Breast epithelium (tissue), 4 donors: ENCODE measurements around the gene CFAP68. TPM values are rescaled to one million over a fixed set of nuclear protein-coding genes. Genes with fewer than 3 reads are reported as not detected.

ENCODE experiments used
- DNase-seq, 2 donors: peaks; one replicate each; pipeline ENCODE4 v3.0.0-alpha.2; 2019; ENCODE audit warnings: low spot score in 2 of 2
- H3K27ac ChIP-seq, 2 donors: fragments of 200-600 bp; sonication (generic) in 1 of 2; one replicate each; pipeline ENCODE4 v1.5.1; 2016 to 2019; ENCODE audit warnings: mild to moderate bottlenecking in 1 of 2
- H3K27me3 ChIP-seq, 2 donors: fragments of 200-600 bp; sonication (generic) in 1 of 2; one replicate each; pipeline versions ENCODE4 v1.5.1 to v1.6.0; 2017 to 2019; ENCODE audit warnings: control low read depth in 1 of 2, mild to moderate bottlenecking in 1 of 2
- H3K36me3 ChIP-seq: fragments of 200-600 bp; one replicate; pipeline ENCODE4 v1.5.1; 2019
- H3K4me1 ChIP-seq, 2 donors: fragments of 200-600 bp; sonication (generic); one replicate each; pipeline ENCODE4 v1.5.1; 2016 to 2019; ENCODE audit warnings: control low read depth in 1 of 2
- H3K4me3 ChIP-seq, 3 donors: fragments of 200-600 bp; sonication (generic); 1 replicate in 2 of 3; 2 replicates in 1 of 3; pipeline ENCODE4 v1.5.1; 2016 to 2019; ENCODE audit warnings: mild to moderate bottlenecking in 3 of 3, moderate library complexity in 2 of 3
- H3K9me3 ChIP-seq, 2 donors: fragments of 200-600 bp; sonication (generic) in 1 of 2; one replicate each; pipeline ENCODE4 v1.5.1; 2016 to 2019; ENCODE audit warnings: control low read depth in 1 of 2
- CTCF ChIP-seq, 3 donors: fragments of 450-650 bp; IDR thresholded peaks; one replicate each; pipeline ENCODE4 v1.5.1; 2016 to 2017; ENCODE audit warnings: antibody characterized with exemption in 3 of 3, mild to moderate bottlenecking in 3 of 3, moderate library complexity in 3 of 3
- POLR2A ChIP-seq: fragments of 450-650 bp; IDR thresholded peaks from one replicate; pipeline ENCODE4 v1.6.1; 2016; ENCODE audit warnings: antibody characterized with exemption, mild to moderate bottlenecking, moderate library complexity
- POLR2AphosphoS5 ChIP-seq, 3 donors: sonication (generic); formaldehyde crosslinking; IDR thresholded peaks; one replicate each; pipeline ENCODE4 v1.6.1; 2017; ENCODE audit warnings: antibody characterized with exemption in 3 of 3
- intact Hi-C: fragments of 100-400 bp; cut with DNase I; formaldehyde crosslinking; loops from one replicate; pipeline ENCODE4 v1.15.1; 2023; ENCODE audit warnings: low total_unique reads
- total RNA-seq, 3 donors: library from RNA; depleted of rRNA; stranded (reverse); fragments of >200 nt; gene quantifications; one replicate each; pipeline ENCODE4 v1.1.0, GENCODE V29; 2016

The CFAP68 gene
- total RNA-seq, 3 donors from 2014 or later = 29.6 to 35.1 (median 31.2) TPM

- Histone ChIP-seq H3K27me3 (no peaks in the 10 kb centered on the region), H3K9me3 (no peaks in the 10 kb centered on the region), H3K27ac (peak overlapping the region in 1 of 2 donors; percentile 96), H3K36me3 (no peaks in the 10 kb centered on the region), H3K4me3 (no peak overlapping the region), H3K4me1 (no peaks in the 10 kb centered on the region)
- intact Hi-C loops = no loop called here
- TF ChIP-seq CTCF (IDR thresholded peaks at IDR 0.05) (no peak), POLR2AphosphoS5 (IDR thresholded peaks at IDR 0.05) (no peak), POLR2A (no peak)
- DNase-seq = no peak
Observed at GRCh38 chr11:111917312-111917711, 38.0 kb downstream of the CFAP68 start.

GRCh38 chr11:111917788-111918187 lies 38.4 kb downstream of the CFAP68 start:
- H3K27ac ChIP-seq = peak overlapping the region; percentile 90 to 96
- DNase-seq = no peak
- no peak for TF ChIP-seq POLR2A
- TF ChIP-seq POLR2AphosphoS5 (IDR thresholded peaks at IDR 0.05) = no peak
- no peak for TF ChIP-seq CTCF (IDR thresholded peaks at IDR 0.05)

DNA sequence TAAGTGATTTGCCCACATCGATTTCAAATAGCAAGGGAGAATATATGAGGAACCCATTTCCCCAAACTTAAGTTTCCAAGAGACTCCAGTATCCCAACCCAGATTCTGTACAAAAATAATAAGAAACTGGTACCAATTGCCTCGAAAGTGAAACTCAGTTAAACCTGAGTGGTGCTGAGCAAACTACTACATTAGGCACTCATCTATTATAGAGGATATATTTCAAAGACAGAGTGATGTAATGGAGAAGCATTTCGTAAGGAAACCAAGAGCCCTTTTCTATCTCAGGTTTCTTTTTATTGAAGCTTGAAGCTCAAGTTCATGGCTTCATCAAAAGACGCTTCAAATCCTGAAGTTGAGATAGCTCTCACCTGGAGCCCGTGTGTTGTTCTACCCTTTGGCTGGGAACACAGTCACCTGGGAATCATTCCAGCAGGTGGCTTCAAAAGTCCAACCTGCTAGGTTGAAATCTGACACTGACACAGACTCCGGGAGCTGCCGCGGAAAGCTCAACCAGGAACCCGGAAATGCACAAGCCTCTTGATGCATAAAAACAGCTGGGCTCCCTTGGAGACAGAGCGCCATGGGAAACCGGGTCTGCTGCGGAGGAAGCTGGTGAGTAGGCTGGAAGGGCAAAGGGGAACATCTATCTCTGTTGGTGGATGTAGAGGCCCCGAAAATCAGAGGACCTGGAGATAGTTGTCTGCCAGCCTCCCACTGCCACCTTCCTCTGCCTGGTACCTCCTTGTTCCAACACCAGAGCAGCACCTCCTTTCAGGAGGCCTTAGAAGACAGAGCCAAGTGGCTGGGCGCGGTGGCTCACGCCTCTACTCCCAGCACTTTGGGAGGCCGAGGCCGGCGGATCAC lies 39.3 kb downstream of the CFAP68 start, which contains the start of gene C11orf52:
Gene C11orf52 (plus strand): TSS at position 524 of the 867 bp plus-strand sequence. CDS start 60 bp downstream, at position 584.
- H3K9me3 ChIP-seq = no peaks in the 10 kb centered on the region
- no peaks in the 10 kb centered on the region for H3K27me3 ChIP-seq
- H3K36me3 ChIP-seq = no peaks in the 10 kb centered on the region
- intact Hi-C loops = no loop called here
- DNase-seq = peak; percentile 82 to 86
- no peak for TF ChIP-seq POLR2A
- TF ChIP-seq POLR2AphosphoS5 (IDR thresholded peaks at IDR 0.05) = peak in 2 of 3 donors; percentile 53 to 71
- peak in 2 of 3 donors; percentile 13 to 23 for TF ChIP-seq CTCF (IDR thresholded peaks at IDR 0.05)
- peak within 1 kb of the TSS; percentile 90 to 96 for H3K27ac ChIP-seq
- peak within 1 kb of the TSS in 2 of 3 donors; percentile 40 to 53 for H3K4me3 ChIP-seq
- H3K4me1 ChIP-seq = peaks cover 0 to 3% of the 10 kb centered on the region in 2 donors

More at GRCh38 chr11:111917788-111918187, 38.4 kb downstream of the CFAP68 start:
- H3K4me3 ChIP-seq = no peak overlapping the region
- no peaks in the 10 kb centered on the region for H3K9me3 ChIP-seq
- H3K36me3 ChIP-seq = no peaks in the 10 kb centered on the region
- no peaks in the 10 kb centered on the region for H3K4me1 ChIP-seq
- intact Hi-C loops = no loop called here
- no peaks in the 10 kb centered on the region for H3K27me3 ChIP-seq

- Histone ChIP-seq H3K9me3 (no peaks in the 10 kb centered on the region), H3K27ac (peak overlapping the region in 1 of 2 donors; percentile 18), H3K27me3 (no peaks in the 10 kb centered on the region), H3K4me3 (no peak overlapping the region), H3K4me1 (peaks cover 0 to 8% of the 10 kb centered on the region in 2 donors), H3K36me3 (no peaks in the 10 kb centered on the region)
- TF ChIP-seq POLR2A (no peak), POLR2AphosphoS5 (IDR thresholded peaks at IDR 0.05) (no peak), CTCF (IDR thresholded peaks at IDR 0.05) (no peak)
- intact Hi-C loops = loop anchor here (5.0 kb wide), 1 partner anchor 66 kb away; no protein-coding TSS in a partner anchor
- DNase-seq = no peak
Observed at GRCh38 chr11:111920908-111921307, 41.6 kb downstream of the CFAP68 start.
